A673 (cell line): Measurements from ENCODE around the gene SFMBT2. TPM values are rescaled to one million over a fixed set of nuclear protein-coding genes. Genes with fewer than 3 reads are reported as not detected.

Experiments used
- BruUV-seq: library from RNA; stranded (reverse); fragments of 400-500 nt; replicated peaks from 2 replicates; lab custom pipeline; 2021; lab: Mats Ljungman, UMichigan
- CTCF ChIA-PET: fragments of 300-600 bp; sonication (Branson Sonifier 250); formaldehyde crosslinking; loops from one replicate; lab custom pipeline; 2022; ENCODE audit warnings: antibody characterized with exemption; lab: Charles Lee
- POLR2A ChIA-PET: fragments of 300-600 bp; sonication (Branson Sonifier 250); formaldehyde crosslinking; loops from one replicate; lab custom pipeline; 2022; ENCODE audit warnings: antibody characterized with exemption; ENCODE audit not compliant: low non-redundant PET; lab: Charles Lee
- DNase-seq: peaks from one replicate; pipeline ENCODE4 v3.0.0-alpha.2; 2015; ENCODE audit warnings: low spot score
- H3K27ac ChIP-seq: fragments of 200-600 bp; sonication (generic); 2 replicates; pipeline ENCODE4 v1.5.1; 2016; ENCODE audit warnings: mixed run types, low read depth, mild to moderate bottlenecking, mixed read lengths, antibody characterized with exemption, low read length; ENCODE audit not compliant: poor library complexity, severe bottlenecking
- H3K27me3 ChIP-seq: fragments of 200-600 bp; sonication (generic); replicated peaks from 2 replicates; pipeline ENCODE4 v1.6.1; 2017; ENCODE audit warnings: mixed run types, low read depth, mild to moderate bottlenecking, mixed read lengths, antibody characterized with exemption, low read length; ENCODE audit not compliant: insufficient read depth, poor library complexity
- H3K36me3 ChIP-seq: fragments of 200-600 bp; sonication (generic); 2 replicates; pipeline ENCODE4 v1.6.1; 2016; ENCODE audit warnings: mixed run types, mild to moderate bottlenecking, mixed read lengths, antibody characterized with exemption, low read length; ENCODE audit not compliant: insufficient read depth, poor library complexity, severe bottlenecking
- H3K4me1 ChIP-seq: fragments of 200-600 bp; sonication (generic); 2 replicates; pipeline ENCODE4 v1.6.1; 2017; ENCODE audit warnings: mixed run types, mild to moderate bottlenecking, mixed read lengths, antibody characterized with exemption, low read length; ENCODE audit not compliant: insufficient read depth, poor library complexity, severe bottlenecking
- H3K4me3 ChIP-seq: fragments of 200-600 bp; sonication (generic); 2 replicates; pipeline ENCODE4 v1.5.1; 2016; ENCODE audit warnings: low read depth, mixed run types, mild to moderate bottlenecking, mixed read lengths, low read length; ENCODE audit not compliant: poor library complexity, severe bottlenecking
- H3K9me3 ChIP-seq: fragments of 200-600 bp; sonication (generic); 2 replicates; pipeline ENCODE4 v1.6.1; 2016; ENCODE audit warnings: mixed run types, low read depth, mild to moderate bottlenecking, mixed read lengths, antibody characterized with exemption, low read length; ENCODE audit not compliant: poor library complexity, severe bottlenecking
- EZH2 ChIP-seq: fragments of 200-600 bp; sonication (generic); IDR thresholded peaks from 2 replicates; pipeline ENCODE4 v1.6.1; 2017; ENCODE audit warnings: borderline replicate concordance, low read depth, mild to moderate bottlenecking, mixed read lengths, antibody characterized with exemption, low read length; ENCODE audit not compliant: poor library complexity, severe bottlenecking
- intact Hi-C: fragments of 100-400 bp; cut with micrococcal nuclease; formaldehyde crosslinking; loops from one replicate; pipeline ENCODE4 v1.10.0; 2022; ENCODE audit not compliant: unreplicated experiment
- total RNA-seq: library from RNA; stranded (reverse); gene quantifications from 2 replicates; pipeline ENCODE4 v1.2.3, GENCODE V29; 2021
- TF ChIP-seq, protein P1 (sequence below): fragments of 300-800, 200-600 bp; sonication (generic); conservative IDR thresholded peaks from 2 replicates; pipeline ENCODE4 v1.5.1; 2017; ENCODE audit warnings: low read depth, mild to moderate bottlenecking, antibody characterized with exemption, low read length, moderate library complexity, mixed read lengths

Gene SFMBT2
- total RNA-seq, 1 experiment from 2014 or later: 8.2 TPM

DNA sequence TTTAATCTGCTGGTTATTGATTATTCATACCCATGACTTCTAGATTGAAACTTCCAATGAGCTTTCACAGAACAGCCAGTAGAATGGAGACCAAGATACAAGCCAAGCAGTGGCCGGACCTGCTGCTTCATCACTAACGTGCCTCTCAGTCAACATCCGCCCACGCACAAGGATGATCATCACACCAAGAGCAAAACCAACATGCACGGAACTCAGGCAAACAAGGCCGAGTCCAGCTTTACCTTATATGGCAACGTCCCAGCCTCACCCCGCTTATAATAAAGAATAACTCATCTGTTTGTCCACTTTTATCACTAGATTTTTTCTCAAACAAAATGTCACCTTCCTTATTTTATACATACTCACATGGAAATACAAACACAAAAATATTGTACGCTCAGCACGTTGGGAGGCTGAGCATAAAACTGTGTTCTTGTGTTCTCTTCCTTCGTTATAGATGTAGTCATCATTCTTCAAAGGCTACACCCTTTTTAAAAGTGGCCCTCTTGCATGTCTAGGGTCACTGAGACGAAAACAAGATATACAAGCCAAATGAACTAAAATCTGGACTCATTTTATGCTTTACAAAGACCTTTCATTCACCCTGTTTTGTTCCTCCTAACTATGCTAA is 122.7 kb downstream of the SFMBT2 start:
- ChIA-PET CTCF (no interaction called here), POLR2A (no interaction called here)
- no peaks in the 10 kb centered on the region for H3K4me1 ChIP-seq
- DNase-seq: no peak
- no peaks in the 10 kb centered on the region for H3K9me3 ChIP-seq
- H3K4me3 ChIP-seq: no peak overlapping the region
- H3K36me3 ChIP-seq: no peaks in the 10 kb centered on the region
- TF ChIP-seq, protein P1, sequence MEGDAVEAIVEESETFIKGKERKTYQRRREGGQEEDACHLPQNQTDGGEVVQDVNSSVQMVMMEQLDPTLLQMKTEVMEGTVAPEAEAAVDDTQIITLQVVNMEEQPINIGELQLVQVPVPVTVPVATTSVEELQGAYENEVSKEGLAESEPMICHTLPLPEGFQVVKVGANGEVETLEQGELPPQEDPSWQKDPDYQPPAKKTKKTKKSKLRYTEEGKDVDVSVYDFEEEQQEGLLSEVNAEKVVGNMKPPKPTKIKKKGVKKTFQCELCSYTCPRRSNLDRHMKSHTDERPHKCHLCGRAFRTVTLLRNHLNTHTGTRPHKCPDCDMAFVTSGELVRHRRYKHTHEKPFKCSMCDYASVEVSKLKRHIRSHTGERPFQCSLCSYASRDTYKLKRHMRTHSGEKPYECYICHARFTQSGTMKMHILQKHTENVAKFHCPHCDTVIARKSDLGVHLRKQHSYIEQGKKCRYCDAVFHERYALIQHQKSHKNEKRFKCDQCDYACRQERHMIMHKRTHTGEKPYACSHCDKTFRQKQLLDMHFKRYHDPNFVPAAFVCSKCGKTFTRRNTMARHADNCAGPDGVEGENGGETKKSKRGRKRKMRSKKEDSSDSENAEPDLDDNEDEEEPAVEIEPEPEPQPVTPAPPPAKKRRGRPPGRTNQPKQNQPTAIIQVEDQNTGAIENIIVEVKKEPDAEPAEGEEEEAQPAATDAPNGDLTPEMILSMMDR: no peak
- no peak for TF ChIP-seq EZH2
- H3K27ac ChIP-seq: no peak overlapping the region
- BruUV-seq: no TSS peak
- intact Hi-C loops: no loop called here
- H3K27me3 ChIP-seq: peaks cover 9% of the 10 kb centered on the region

DNA sequence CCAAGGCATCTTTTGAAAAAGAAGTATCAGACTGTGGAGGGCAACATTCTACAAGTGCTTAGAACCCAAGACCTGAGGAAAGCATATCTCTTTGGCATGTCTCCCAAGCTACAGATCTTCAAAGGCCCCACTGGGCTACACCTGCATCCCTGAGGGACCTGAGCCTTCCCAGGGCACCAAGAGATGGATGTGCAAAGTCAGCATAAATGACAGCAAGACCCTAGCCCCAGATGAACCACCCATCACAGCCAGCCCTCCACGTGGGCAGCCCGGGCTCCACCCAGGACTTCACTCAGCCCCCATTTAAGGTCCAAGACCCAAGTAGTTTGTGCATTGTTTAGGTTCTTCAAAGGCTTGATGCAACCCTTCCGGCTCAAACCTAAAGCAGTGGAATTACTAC is 123.5 kb downstream of the SFMBT2 start:
- no peaks in the 10 kb centered on the region for H3K9me3 ChIP-seq
- H3K27ac ChIP-seq: no peak overlapping the region
- H3K4me1 ChIP-seq: no peaks in the 10 kb centered on the region
- intact Hi-C loops: no loop called here
- DNase-seq: no peak
- TF ChIP-seq, protein P1: no peak
- TF ChIP-seq EZH2: no peak
- no peaks in the 10 kb centered on the region for H3K36me3 ChIP-seq
- no TSS peak for BruUV-seq
- CTCF ChIA-PET: no interaction called here
- H3K4me3 ChIP-seq: no peak overlapping the region
- peaks cover 9% of the 10 kb centered on the region for H3K27me3 ChIP-seq
- POLR2A ChIA-PET: no interaction called here

DNA sequence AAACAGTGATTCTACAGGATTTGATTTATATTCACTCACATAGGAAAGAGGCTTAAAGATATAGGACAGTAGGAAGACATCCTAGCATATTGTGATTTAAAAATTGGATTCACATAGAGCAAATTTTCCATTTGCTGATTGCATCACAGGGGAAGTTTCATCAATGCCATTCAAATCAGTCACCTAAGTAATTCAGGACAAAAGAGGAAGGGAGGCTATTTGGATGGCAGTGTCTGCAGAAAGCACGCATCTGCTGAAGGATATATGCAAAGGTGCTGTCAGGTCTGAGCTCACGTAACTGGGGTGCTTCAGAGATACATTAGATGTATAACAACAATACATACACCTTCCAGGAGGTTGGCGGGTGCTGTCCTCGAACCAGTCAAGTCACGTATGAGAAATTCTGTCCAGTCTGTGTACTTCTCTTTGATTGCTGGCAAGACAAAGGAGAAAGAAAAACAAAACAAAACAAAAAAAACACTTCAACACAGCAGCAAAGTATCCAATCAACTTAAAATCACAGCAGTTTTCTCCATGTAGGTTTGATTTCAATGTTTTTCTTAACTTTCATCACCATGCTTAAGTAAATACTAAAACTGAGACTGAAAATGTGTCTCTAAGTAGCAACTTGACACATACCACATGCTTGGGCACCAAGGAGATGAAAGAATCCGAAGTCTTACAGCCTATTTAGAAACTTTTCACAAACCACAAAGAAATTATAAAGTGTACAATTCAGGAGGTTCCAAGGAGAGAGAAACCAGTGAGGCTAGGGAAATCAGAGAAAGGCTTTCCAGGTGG is 125.1 kb downstream of the SFMBT2 start:
- no TSS peak for BruUV-seq
- TF ChIP-seq EZH2: no peak
- TF ChIP-seq, protein P1: no peak
- Histone ChIP-seq H3K27ac (no peak overlapping the region), H3K27me3 (peaks cover 4% of the 10 kb centered on the region), H3K36me3 (no peaks in the 10 kb centered on the region), H3K9me3 (no peaks in the 10 kb centered on the region), H3K4me3 (no peak overlapping the region), H3K4me1 (no peaks in the 10 kb centered on the region)
- no peak for DNase-seq
- intact Hi-C loops: no loop called here
- ChIA-PET POLR2A (no interaction called here), CTCF (no interaction called here)
